ENCODE data around the gene MREG.

- no peak for TF ChIP-seq POLR2A (IDR thresholded peaks at IDR 0.05)
- peak; percentile 7 to 63 (median 49) for TF ChIP-seq CTCF (IDR thresholded peaks at IDR 0.05)
Measured at GRCh38 chr2:215949991-215950404, 63.4 kb downstream of the MREG start.

Data from testis (tissue), 2 donors.